NCI-H526 treated with DMSO at 0.1 percent for 48 hours (cell line): ENCODE data around the gene LCN12.

Experiments used
- DNase-seq: peaks from one replicate; lab custom pipeline; 2025; lab: John Stamatoyannopoulos, UW

The LCN12 gene

GRCh38 chr9:136974817-136975535, 22.9 kb downstream of the LCN12 start:
- no peak for DNase-seq

DNA sequence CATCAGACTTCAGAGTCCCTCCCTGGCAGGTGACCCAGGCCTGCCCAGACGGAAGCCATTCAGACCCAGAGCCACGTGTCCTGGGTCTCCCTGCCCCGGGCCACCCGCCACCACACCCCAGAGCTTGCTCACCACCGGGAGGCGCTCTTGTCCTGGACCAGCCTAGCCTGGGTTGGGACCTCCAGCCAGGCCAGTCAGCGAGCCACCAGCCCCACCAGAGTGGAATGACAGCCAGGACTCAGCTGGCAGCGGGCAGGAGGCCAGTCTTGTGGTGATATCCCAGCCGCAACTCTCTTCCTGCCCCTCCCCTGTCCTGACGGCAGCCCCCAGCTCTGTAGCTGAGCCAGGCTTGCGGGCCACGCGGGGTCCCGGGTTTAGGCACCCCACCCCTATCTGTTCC, 23.6 kb downstream of the LCN12 start:
- no peak for DNase-seq

- no peak for DNase-seq
Observed at GRCh38 chr9:136977223-136977622, 25.1 kb downstream of the LCN12 start, which contains the start of gene PTGDS. Gene PTGDS (plus strand): TSS chr9:136977504. CDS start chr9:136977579, 75 bp downstream.

GRCh38 chr9:136977649-136978072, 25.6 kb downstream of the LCN12 start:
- DNase-seq: no peak

DNA sequence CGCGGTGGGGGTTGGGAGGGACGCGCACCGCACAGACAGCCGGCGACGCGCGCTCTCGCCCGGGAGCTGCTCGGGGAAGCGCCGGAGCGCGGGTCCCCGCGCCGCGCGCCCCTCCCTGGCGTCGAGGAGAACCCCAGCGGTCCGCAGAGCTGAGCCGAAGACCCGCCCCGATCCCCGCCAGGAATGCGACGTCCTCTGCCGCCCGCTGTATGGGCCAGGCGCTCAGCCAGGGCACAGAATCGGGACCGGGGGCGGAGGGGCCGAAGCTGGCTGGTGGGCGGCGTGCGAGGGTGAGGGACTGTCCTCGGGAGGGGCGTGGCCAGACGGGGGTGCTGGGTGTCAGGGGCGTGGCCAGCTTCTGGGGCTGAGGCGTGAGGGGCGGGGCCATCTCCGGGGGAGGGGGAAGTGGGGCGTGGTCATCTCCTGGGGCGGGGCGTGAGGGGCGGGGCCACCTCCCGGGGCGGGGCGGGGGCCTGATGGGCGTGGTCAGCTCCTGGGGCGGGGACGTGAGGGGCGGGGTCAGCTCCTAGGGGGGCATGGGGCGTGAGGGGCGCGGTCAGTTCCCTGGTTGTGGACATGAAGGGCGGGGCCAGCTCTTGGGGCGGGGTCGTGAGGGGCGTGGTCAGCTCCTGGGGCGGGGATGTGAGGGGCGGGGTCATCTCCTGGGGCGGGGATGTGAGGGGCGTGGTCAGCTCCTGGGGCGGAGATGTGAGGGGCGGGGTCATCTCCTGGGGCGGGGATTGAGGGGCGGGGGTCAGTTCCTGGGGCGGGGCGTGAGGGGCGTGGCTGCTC, 26.2 kb downstream of the LCN12 start:
- DNase-seq: peak; percentile 53

GRCh38 chr9:136978865-136979544, 26.9 kb downstream of the LCN12 start:
- DNase-seq: no peak

GRCh38 chr9:136979769-136980587, 27.9 kb downstream of the LCN12 start:
- no peak for DNase-seq

DNA sequence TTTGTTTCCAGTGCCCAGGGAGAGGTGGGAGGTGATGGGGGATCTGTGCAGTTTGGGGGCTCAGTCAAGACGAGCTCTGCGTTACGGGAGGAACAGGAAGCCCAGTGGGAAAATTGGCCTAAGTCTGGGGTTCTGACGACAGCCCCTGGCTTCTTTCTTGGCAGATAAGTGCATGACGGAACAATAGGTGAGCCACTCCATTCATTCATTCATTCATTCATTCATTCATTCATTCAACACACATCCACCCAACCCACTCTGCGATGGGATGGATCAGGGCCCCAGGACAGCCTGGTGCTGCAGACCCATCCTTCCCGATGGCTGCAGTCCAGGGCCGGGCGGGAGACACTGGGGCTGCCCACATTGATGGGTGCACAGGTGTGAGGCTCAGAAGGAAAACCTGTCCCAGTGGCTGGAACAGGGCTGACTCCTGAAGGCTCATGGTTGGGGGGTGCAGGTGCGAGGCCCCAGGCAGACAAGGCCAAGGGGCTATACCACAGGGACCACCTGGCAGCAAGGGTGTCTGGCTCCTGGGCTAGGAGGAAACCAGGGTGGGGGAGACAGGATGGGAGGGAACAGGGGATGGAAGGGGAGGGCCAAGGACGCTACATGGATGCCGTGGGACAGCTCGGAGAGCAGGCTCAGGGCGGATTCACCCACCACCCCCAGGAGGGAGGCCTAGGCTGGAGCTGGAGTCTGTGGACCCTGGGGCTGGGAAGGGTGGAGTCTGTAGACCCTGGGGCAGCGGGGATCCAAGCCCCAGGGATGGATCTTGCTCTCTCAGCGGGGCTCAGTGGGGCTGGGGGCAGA, 28.8 kb downstream of the LCN12 start:
- DNase-seq: no peak

DNA sequence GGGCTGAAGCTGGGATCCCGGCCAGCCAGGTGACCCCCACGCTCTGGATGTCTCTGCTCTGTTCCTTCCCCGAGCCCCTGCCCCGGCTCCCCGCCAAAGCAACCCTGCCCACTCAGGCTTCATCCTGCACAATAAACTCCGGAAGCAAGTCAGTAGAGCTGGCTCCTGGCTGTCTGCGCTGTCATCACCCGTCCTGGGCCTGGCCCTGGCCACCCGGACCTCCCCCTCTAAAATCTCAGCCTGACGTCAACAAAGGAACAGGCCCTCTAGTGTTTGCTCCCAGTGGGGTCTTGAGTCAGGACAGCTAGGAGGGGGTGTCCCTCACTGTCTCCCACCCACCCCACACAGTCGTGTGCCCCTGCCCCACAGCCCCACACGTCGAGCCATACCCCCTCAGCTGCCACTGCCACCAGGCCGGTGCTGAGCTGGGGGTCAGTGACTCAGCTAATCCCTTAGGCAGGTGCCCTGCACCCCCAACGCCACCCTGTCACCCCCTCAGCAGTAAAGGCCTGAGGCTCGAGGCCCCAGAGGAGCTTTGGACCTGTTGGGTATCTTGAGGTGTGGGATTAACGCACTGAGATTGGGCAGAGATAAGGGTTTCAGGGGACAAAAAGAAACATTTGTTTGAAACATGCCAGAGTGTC, 29.6 kb downstream of the LCN12 start:
- DNase-seq: no peak

DNA sequence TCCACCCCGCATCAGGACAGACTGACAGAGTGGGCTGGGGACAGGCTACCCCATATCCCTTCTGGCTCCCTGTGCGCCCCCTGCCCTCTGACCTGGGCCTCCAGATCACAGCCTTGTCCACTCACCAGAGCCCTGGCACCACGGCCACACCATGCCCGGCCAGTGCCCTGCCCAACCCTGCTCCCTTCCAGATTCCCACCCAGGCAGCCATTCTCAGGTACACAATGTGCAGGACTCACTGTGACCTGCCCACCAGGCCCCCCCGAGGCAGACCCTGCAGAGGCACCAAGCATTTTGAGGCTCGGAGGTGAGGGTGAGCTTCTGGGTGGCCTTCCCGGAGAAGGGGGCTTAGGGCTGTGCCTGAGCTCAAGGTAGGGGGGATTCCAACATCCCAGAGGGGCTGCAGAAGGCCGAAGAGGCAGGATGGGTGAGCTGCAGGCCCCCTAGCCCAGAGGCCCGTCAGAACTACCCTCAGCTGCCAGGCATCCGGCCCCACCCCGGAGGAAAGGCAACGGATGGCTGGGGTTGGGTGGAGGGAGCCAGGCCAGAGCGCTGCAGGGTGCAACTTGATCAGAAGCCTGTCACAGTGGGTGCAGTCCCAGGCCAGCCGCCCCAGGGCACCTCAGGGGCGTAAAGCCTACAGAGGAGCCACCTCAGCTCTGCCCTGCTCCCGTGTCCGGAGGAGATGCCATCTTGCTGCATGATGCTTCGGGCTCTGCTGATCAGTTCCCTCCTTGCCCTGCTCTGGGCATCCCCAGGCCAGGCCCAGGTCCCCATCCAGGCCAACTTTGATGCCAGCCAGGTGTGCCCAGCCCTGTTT, 30.4 kb downstream of the LCN12 start, which contains the start of gene LCNL1:
Gene LCNL1 (plus strand): TSS at position 762 of the 820 bp plus-strand sequence. CDS start 594 bp downstream, outside the sequence.
- no peak for DNase-seq

DNA sequence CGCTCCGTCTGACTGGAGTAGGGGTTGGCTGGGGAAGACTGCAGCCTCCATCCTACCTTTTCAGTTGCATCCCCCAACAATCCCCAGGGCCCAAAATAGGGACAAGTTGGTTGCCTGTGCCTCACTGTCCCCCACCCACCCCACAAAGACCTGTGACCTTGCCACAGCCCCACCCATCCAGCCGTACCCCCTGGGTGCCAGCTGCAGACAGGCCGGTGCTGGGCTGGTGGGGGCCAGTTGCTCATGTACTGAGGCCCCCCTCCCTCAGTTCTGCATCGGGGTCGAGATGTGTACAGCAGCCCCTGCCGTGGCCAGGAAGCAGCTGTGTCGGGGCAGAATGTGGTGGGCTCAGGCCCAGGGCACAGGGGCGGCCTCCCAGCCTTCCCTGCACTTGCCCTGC, 31.1 kb downstream of the LCN12 start:
- no peak for DNase-seq

GRCh38 chr9:136983656-136984314, 31.7 kb downstream of the LCN12 start:
- no peak for DNase-seq

- no peak for DNase-seq
Observed at GRCh38 chr9:136984464-136985026, 32.5 kb downstream of the LCN12 start.

DNA sequence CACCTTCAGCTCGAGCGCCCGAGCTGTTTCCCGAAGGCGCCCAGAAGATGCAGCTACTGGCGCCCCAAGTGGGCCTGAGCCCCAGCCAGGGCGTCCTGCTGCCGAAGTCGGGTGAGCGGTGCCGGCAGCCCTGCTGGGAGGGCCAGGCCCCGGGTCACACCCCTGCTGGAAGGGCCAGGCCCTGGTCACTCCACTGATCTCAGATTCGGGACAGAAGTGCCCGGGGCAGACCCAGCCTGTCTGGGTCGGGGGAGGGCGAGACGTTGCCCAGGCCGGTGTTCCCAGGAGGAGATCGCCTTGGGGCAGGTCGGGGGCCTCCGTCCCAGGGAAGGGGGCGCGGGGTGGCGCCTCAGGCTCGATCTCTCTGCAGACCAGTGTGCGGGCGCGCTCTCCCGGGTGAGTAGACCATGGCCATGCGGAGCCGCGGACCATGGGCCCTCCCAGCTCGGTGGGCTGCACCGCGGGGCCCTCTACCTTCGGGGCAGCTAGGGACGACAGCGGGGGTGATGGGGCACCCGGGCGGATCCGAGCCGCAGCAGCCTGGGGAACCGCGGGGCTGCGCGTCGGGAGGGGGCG, 33.0 kb downstream of the LCN12 start:
- no peak for DNase-seq

- no peak for DNase-seq
Observed at GRCh38 chr9:136985853-136986252, 33.8 kb downstream of the LCN12 start.

GRCh38 chr9:136988872-136989271, 36.8 kb downstream of the LCN12 start:
- no peak for DNase-seq

- DNase-seq: no peak
Observed at GRCh38 chr9:136990242-136990911, 38.3 kb downstream of the LCN12 start.
